DMS 273 treated with DMSO at 0.1 percent for 48 hours (cell line): Measurements from ENCODE around the gene TMEM176B.
"Not testable (repeated sequence)": the region's sequence is repeated elsewhere in the genome, so short reads cannot be mapped to it uniquely, and the experiment has no call there.

Experiments
- DNase-seq: peaks from one replicate; lab custom pipeline; 2025; lab: John Stamatoyannopoulos, UW

Gene TMEM176B

GRCh38 chr7:150790416-150791075, 9.6 kb downstream of the TMEM176B start:
- no peak for DNase-seq

- DNase-seq: peak; percentile 3
Measured at GRCh38 chr7:150788474-150789269, 11.5 kb downstream of the TMEM176B start.

- DNase-seq: no peak
Measured at GRCh38 chr7:150787321-150788281, 12.6 kb downstream of the TMEM176B start.

GRCh38 chr7:150784954-150785353, 15.2 kb downstream of the TMEM176B start:
- no peak for DNase-seq

- DNase-seq: no peak
Measured at GRCh38 chr7:150784120-150784736, 15.9 kb downstream of the TMEM176B start.

- DNase-seq: no peak
Measured at GRCh38 chr7:150781961-150782360, 18.2 kb downstream of the TMEM176B start.

GRCh38 chr7:150781103-150781502, 19.1 kb downstream of the TMEM176B start:
- DNase-seq: no peak

- DNase-seq: no peak
Measured at GRCh38 chr7:150780292-150780691, 19.9 kb downstream of the TMEM176B start.

GRCh38 chr7:150778738-150779301, 21.3 kb downstream of the TMEM176B start:
- DNase-seq: peak; percentile 65

GRCh38 chr7:150778014-150778737, 22.0 kb downstream of the TMEM176B start:
- no peak for DNase-seq

- DNase-seq: not testable (repeated sequence)
Measured at GRCh38 chr7:150774131-150774530, 26.0 kb downstream of the TMEM176B start.

- no peak for DNase-seq
Measured at GRCh38 chr7:150769768-150770167, 30.4 kb downstream of the TMEM176B start.

GRCh38 chr7:150766334-150766709, 33.8 kb downstream of the TMEM176B start:
- DNase-seq: no peak

- DNase-seq: no peak
Measured at GRCh38 chr7:150759479-150759878, 40.7 kb downstream of the TMEM176B start.

GRCh38 chr7:150756858-150757257, 43.3 kb downstream of the TMEM176B start:
- DNase-seq: peak; percentile 9

- DNase-seq: no peak
Measured at GRCh38 chr7:150756166-150756565, 44.0 kb downstream of the TMEM176B start.

GRCh38 chr7:150755473-150756099, 44.6 kb downstream of the TMEM176B start:
- DNase-seq: no peak

- no peak for DNase-seq
Measured at GRCh38 chr7:150754951-150755350, 45.2 kb downstream of the TMEM176B start.

- DNase-seq: no peak
Measured at GRCh38 chr7:150753826-150754603, 46.1 kb downstream of the TMEM176B start.

- DNase-seq: no peak
Measured at GRCh38 chr7:150753239-150753638, 46.9 kb downstream of the TMEM176B start.
